UCSD-AML1 (cell line): ENCODE data around the gene DNAJA1.
A peak's percentile ranks its signal among the peaks of the same experiment; 100 is the strongest.

Source experiments
- DNase-seq: peaks from one replicate; lab custom pipeline; 2025; ENCODE audit not compliant: unreplicated experiment; lab: John Stamatoyannopoulos, UW

DNAJA1 gene

GRCh38 chr9:33025572-33026342 lies 684 bp downstream of the DNAJA1 start:
- peak; percentile 81 for DNase-seq

GRCh38 chr9:33029231-33029786 lies 4.2 kb downstream of the DNAJA1 start:
- no peak for DNase-seq

GRCh38 chr9:33030285-33030684 lies 5.2 kb downstream of the DNAJA1 start:
- DNase-seq, result no peak

- DNase-seq, result no peak
Observed at GRCh38 chr9:33032292-33032691, 7.2 kb downstream of the DNAJA1 start.

GRCh38 chr9:33032865-33033264 lies 7.8 kb downstream of the DNAJA1 start:
- no peak for DNase-seq

- DNase-seq, result no peak
Observed at GRCh38 chr9:33040792-33041431, 15.8 kb downstream of the DNAJA1 start.

- no peak for DNase-seq
Observed at GRCh38 chr9:33041432-33042188, 16.5 kb downstream of the DNAJA1 start.

- no peak for DNase-seq
Observed at GRCh38 chr9:33042473-33042872, 17.4 kb downstream of the DNAJA1 start.

GRCh38 chr9:33043671-33044070 lies 18.6 kb downstream of the DNAJA1 start:
- no peak for DNase-seq

GRCh38 chr9:33044162-33044673 lies 19.1 kb downstream of the DNAJA1 start:
- DNase-seq, result no peak

GRCh38 chr9:33044677-33045282 lies 19.7 kb downstream of the DNAJA1 start:
- no peak for DNase-seq

- DNase-seq, result no peak
Observed at GRCh38 chr9:33046061-33046460, 21.0 kb downstream of the DNAJA1 start.

- no peak for DNase-seq
Observed at GRCh38 chr9:33048054-33048465, 23.0 kb downstream of the DNAJA1 start.

GRCh38 chr9:33049680-33050361 lies 24.7 kb downstream of the DNAJA1 start:
- DNase-seq, result no peak

GRCh38 chr9:33051144-33051543 lies 26.1 kb downstream of the DNAJA1 start:
- DNase-seq, result no peak

- no peak for DNase-seq
Observed at GRCh38 chr9:33065157-33066076, 40.3 kb downstream of the DNAJA1 start.

- no peak for DNase-seq
Observed at GRCh38 chr9:33068991-33069390, 43.9 kb downstream of the DNAJA1 start.

GRCh38 chr9:33076046-33077004 lies 51.3 kb downstream of the DNAJA1 start, which contains the start of gene SMU1:
SMU1 (minus strand) TSS chr9:33076674; CDS start chr9:33076608, 66 bp downstream.
- DNase-seq, result peak; percentile 97
